Stimulated activated CD8-positive, alpha-beta memory T cell treated with anti-CD3 and anti-CD28 coated beads, Interleukin-7, amount 100 ng/mL, for 4 hours (primary cell): ENCODE measurements around the gene CNDP1.

Source experiments
- DNase-seq, 2 donors: peaks; one replicate each; pipeline ENCODE4 v3.0.0-alpha.2; 2020; ENCODE audit warnings: low read depth in 2 of 2

Gene CNDP1

GRCh38 chr18:74625157-74625556 is 90.9 kb downstream of the CNDP1 start:
- no peak for DNase-seq

GRCh38 chr18:74626049-74626874 is 92.0 kb downstream of the CNDP1 start:
- DNase-seq = no peak

- DNase-seq = no peak
Observed at GRCh38 chr18:74630804-74631203, 96.5 kb downstream of the CNDP1 start.

GRCh38 chr18:74631212-74631611 is 96.9 kb downstream of the CNDP1 start:
- DNase-seq = no peak

GRCh38 chr18:74631623-74632350 is 97.5 kb downstream of the CNDP1 start:
- no peak for DNase-seq

GRCh38 chr18:74632351-74632679 is 98.0 kb downstream of the CNDP1 start:
- DNase-seq = no peak

- DNase-seq = no peak
Observed at GRCh38 chr18:74632856-74633255, 98.6 kb downstream of the CNDP1 start.

GRCh38 chr18:74633652-74634352 is 99.5 kb downstream of the CNDP1 start:
- no peak for DNase-seq

GRCh38 chr18:74635224-74635975 is 101.1 kb downstream of the CNDP1 start:
- DNase-seq = no peak
